GOT3 (cell line): Measurements from ENCODE around the gene CNTNAP2.

Source experiments
- DNase-seq: peaks from one replicate; lab custom pipeline; 2025; ENCODE audit warnings: mixed read lengths; lab: John Stamatoyannopoulos, UW

Gene CNTNAP2

DNA sequence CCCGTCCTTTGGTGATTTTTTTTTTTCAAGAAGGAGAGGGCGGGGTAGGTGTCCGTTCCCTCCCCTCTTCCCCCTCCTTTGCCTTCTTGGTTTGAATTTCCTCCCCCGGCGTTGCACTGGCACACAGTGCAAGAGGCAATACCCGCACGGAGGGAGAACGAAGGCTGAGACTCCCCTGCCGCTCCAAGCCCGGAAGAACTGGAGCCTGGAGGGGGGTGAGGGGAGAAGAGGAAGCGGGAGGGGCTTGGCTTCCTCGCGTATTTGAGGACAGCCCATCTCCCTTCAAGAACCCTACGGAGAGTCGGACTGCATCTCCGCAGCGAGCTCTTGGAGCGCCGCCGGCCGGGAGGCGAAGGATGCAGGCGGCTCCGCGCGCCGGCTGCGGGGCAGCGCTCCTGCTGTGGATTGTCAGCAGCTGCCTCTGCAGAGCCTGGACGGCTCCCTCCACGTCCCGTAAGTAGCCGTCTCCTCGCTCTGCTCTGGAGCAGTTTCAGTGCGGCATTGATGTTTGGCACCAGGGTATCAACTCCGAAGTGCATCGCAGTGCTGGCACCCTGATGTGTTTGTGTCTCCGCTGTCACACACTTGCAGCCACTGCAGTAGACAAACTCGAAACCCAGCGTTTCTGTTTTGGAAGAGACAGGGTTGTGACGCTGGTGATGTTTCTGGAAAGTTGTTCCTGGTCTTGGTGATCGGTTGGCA is at the start of gene CNTNAP2:
Gene CNTNAP2 (plus strand): TSS at position 281 of the 702 bp plus-strand sequence. CDS start 76 bp downstream, at position 357.
- DNase-seq, result no peak

DNA sequence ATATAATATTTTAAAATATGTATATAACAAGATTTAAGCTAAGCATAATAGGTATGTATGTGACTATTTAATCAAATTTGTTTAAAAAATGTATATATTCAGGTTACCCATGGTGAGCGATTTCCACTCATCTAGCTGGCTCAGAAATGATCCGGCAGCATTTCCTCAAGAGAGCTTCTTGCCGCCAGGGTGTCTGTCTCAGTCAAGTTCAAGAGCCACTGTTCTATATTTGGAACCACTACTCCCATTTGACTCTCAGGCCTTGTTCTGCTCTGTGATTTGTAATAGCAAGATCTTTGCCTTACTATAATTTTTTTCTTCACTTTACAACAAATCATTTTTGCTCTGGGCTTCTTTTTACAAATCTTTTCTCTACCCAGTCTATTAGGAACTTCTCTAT is 48.7 kb upstream of the CNTNAP2 start:
- no peak for DNase-seq

GRCh38 chr7:146074195-146074765 is 42.3 kb upstream of the CNTNAP2 start:
- DNase-seq, result no peak

GRCh38 chr7:146076344-146076743 is 40.3 kb upstream of the CNTNAP2 start:
- no peak for DNase-seq

DNA sequence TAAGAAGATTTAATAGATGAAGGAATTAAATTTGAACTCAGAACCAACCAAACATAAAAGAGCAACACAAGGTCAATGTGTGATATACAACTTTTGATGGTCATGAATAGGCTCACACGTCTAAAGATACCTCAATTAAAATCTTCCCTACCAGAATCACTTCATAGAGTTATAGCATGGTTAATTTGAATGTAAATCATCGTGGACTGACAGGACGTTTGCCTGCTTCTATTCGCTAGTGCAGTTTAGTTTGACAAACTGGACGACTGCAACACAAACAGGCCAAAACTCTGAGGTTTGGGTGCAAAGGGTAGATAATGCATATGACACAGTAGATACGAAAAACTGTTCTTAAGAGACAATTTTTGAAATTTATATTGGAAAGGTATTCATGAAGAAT is 32.5 kb upstream of the CNTNAP2 start:
- no peak for DNase-seq

DNA sequence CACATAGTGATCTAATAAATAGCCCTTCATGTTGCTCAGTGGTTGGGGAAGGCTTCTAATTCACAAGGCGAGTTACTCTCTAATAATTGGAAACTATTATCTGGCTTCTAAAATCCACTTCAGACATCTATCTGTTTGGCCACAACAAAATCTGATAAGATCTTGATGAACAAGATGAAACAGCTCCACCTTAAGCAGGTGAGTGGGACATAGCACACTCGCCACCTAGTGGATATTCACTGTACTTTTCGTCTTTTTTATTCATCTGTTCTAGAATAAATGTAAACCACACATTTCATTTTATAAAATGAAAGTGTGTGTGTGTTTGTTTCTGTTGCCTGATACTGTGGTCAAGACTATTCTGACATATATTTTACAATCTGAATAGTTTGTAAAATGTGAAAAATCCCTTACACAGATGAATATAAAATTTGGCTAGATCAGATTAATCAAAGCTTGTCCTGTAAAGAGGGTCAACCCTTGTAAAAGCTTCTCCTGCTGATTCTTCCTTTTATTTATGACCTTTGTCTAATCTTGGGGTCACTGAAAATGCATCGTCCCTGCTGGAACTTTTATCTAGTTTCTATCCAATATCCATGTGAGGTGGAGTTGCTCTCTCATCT is 26.5 kb upstream of the CNTNAP2 start:
- no peak for DNase-seq

- DNase-seq, result no peak
Measured at GRCh38 chr7:146094356-146094755, 22.2 kb upstream of the CNTNAP2 start.

- DNase-seq, result no peak
Measured at GRCh38 chr7:146096994-146097393, 19.6 kb upstream of the CNTNAP2 start.

- no peak for DNase-seq
Measured at GRCh38 chr7:146106319-146106718, 10.3 kb upstream of the CNTNAP2 start.

DNA sequence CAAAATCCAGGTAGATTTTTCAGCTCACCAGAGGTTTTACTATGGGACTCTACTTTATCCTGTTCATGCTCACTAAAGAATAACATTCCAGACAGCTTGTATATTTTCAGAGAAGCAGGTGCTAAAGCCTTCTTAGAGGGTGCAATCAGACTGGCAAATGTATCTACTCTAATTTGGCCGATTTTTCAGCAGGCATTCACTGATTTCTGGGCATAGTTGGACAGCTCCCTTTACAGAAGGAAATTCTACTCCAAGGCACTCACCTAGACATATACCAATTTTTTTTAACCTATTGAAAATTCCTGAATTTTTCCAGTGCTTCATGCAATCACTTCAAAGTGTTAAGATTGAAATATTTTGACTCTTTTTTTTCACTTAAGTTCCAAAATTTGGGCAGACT is 3.8 kb upstream of the CNTNAP2 start:
- no peak for DNase-seq

GRCh38 chr7:146115548-146115850 is 1.1 kb upstream of the CNTNAP2 start:
- DNase-seq, result no peak

- no peak for DNase-seq
Measured at GRCh38 chr7:146115851-146116520, 615 bp upstream of the CNTNAP2 start.

DNA sequence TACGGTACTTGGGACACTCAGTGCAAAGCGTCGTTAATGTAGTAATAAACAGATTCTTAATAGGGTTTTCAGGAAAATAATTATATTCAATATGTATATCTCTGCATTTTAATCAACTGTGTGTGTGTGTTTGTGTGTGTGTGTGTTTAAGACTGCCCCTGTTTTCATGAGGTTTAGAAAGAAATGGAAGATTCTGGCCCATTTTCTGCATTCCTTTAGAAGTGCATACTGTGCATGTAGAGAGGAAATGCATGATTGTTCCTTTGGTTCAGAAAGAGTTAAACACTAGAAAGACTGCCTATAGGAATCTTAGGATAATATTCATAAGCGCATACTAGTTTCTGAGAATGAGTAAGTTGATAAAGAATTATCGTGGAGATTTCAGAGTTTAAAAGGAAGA is 975 bp downstream of the CNTNAP2 start:
- DNase-seq, result no peak

DNA sequence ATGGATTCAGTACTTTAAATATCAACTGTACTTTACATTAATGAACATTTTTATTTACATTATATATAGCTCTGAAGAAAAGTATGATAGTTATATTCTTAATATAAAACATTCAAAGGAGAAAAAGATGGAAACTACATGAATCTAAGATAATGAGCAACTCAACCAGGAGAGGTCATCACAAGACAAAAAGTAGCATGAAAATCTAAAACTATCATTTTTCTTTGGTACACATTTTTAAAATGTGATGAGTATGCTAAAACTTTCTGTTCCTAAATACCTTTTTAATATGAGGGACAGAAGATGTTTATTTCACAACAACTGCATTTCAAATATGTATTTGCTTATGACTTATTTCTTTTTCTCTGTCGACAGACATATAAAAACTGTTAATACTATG is 2.4 kb downstream of the CNTNAP2 start:
- no peak for DNase-seq

DNA sequence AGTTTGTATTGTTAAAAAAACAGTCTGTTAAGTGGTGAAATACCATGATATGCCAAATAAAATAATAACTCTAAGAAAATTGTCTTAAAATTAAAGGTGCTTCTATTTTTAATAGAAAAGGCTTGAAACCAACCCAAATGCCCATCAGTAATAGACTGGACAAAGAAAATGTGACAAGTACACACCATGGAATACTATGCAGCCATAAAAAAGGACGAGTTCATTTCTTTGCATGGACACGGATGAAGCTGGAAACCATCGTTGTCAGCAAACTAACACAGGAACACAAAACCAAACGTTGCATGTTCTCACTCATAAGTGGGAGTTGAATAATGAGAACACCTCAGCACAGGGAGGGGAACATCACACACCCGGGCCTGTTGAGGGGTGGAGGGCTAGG is 7.1 kb downstream of the CNTNAP2 start:
- DNase-seq, result no peak

DNA sequence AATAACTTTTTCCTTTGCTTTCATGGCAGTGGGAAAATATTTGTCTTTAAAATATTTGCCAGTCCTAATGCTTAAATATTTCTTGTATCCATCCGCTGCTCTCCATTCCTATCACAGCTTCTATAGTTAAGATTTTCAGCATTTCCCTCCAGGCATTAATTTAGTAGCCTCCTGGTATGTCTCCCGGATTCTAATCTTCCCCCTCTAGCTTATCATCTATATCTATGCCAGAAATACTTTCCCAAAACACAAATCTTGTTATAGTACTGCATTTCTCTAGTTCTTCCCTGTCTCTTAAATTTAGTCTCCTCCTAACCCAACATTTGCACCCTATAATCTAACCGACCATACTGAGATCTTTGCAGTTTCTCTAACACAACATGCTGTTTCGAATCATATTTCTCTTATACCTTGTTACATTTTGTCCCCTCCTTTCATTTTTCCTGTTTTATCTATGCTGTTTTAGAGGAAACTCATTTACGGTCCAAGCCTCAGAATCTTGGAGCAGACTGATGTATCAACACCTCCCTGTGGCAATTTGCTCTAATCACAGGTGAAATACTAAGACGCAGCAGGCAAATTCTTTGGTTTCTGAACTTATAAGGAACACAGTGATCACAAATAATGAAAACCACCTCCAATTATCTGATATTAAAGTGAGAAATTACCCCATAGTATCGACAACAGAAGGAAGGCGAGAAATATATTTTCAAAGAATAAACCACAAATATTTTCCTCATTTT is 10.3 kb downstream of the CNTNAP2 start:
- no peak for DNase-seq

- DNase-seq, result no peak
Measured at GRCh38 chr7:146129296-146129695, 12.7 kb downstream of the CNTNAP2 start.

- DNase-seq, result no peak
Measured at GRCh38 chr7:146129997-146130396, 13.4 kb downstream of the CNTNAP2 start.

- no peak for DNase-seq
Measured at GRCh38 chr7:146131701-146132100, 15.1 kb downstream of the CNTNAP2 start.

DNA sequence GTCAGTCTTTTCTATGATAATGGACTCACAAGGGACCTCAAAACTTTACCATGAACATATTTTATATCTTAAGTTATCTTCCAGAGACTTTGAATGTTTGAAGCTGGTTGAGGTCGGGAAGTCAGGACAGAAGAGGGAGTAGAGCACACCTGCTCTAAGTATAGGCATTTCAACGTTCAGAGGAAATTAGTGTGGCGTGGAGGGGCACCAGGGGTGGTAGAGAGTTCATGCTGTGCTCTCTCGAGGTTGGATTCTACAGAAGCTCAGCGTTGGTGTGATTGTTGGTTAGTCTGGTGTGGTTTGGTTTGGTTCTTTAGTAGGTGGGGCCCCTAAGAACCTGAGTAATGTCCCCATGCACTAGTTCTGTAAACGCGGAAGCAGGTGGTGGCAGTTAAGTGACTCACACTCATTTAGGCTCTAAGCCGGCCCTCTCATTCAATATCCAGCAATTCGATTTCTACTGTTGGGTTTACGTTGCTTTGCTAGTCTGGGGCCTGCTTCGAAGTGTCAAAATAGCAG is 19.8 kb downstream of the CNTNAP2 start:
- DNase-seq, result no peak

- DNase-seq, result no peak
Measured at GRCh38 chr7:146138926-146139325, 22.3 kb downstream of the CNTNAP2 start.

- DNase-seq, result no peak
Measured at GRCh38 chr7:146146831-146147486, 30.4 kb downstream of the CNTNAP2 start.
